HG03066 (cell line): ENCODE measurements around the gene CBL.

Experiments
- ATAC-seq: cut with Tn5 transposase; IDR thresholded peaks from one replicate; pipeline ENCODE4 v1.9.1; 2021; ENCODE audit warnings: low read depth; ENCODE audit not compliant: unreplicated experiment

Gene CBL

DNA sequence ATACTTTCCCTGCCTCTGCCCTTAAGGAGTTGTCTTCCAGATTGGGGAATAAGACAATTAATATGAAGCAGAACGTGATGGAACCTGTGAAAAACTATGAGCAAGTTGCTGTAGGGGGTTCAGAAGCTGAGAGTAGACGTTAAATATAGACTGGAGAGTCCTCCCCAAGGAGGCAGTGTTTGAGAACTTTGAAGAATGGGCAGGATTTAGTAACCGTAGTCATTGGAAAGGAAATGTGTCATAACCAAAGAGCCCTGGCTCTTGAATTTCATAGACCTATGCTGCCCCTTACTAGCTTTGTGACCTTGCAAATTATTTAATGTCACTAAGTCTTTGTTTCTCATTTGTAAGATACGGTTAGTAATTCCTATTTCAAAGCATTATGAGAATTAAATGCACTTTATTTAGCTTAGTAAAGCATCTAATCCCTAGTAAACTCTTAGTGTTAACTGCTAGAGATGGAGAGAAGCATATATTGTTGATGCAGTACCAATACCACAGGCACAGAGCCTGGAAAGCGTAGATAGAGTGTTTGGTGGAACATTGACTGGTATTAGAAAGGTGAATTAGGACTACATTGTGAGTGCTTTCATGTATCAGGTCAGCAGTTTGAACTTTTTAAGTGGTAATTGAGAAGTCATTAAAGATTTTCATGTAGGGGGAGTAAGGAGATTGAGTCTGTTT, 56.7 kb downstream of the CBL start:
- no peak for ATAC-seq

DNA sequence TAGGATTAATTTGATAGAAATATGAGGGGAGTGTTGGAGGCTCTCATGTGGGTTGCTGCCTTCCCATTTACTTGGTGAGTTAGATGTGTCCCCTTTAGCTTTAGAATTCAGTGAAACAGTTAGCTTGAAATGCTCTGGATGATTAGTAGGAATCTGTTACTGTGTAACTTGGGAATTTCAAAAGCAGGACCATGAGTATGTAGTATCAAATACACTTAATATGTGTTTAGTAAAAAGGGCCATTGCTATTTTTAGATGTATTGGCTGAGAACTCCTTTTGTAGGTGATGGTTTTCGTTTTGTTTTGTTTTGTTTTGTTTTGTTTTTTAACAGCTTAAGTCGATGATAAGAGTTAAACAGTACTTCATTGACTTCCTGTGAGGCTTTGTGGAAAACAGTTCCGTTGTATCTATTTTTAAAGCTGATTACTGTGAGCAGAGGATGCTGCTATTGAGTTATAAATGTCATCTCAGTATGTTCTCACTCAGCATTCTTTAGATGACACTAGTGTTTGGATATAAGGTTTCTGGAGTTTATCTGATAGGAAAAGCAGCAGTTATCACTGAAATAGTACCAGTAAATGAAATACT, 57.3 kb downstream of the CBL start:
- ATAC-seq: no peak

DNA sequence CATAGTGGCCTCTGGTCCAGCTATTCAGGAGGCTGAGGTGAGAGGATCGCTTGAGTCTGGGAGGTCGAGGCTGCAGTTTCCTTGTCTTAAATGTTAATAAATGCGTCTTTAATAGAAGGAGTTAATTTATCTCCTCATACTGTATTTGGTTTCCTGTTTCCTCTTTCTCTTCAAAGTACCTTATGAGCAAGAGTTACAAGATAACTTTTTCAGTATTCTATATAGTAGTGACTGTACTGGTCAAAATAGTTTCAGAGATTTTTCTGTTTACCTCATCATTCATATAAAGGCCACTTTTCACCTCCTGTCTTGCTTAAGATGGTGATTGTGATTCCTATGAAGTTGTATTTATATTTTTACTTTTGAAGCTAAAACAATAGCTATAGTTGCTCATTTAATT, 59.9 kb downstream of the CBL start:
- ATAC-seq: no peak

DNA sequence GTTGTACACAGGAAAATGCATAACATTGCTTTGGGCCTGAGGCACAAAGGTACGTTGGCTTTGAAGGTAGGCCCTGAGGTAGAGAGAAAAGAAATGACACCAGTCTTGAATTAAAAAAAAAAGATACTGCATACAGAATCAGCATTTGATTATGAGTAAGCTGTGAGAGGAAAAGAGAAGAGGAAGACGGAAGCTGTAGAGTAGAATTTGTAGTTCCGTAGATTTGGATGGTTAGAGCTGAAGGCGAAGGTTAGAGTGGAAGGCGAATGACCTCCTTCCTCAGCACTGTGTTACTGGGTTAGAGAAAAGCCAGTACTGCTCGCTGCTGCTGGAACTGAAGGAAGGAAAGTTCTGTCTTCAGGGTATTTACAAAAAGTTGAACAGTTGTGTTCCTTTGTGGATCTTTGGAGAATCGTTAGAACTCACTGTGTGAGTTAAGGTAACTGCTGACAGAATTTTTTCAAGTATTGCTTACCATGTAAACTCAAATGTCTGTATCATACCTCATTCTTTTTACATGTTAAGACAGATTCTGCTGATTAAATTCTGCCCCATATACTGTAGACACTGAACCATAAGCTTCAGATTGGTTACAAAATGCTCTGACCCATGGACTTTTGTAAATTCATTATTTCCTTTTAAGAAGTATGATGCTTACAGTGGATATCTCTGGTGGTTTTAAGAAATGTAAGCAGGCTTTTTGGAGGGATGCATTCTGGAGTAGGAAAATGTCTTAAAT, 60.5 kb downstream of the CBL start:
- no peak for ATAC-seq

DNA sequence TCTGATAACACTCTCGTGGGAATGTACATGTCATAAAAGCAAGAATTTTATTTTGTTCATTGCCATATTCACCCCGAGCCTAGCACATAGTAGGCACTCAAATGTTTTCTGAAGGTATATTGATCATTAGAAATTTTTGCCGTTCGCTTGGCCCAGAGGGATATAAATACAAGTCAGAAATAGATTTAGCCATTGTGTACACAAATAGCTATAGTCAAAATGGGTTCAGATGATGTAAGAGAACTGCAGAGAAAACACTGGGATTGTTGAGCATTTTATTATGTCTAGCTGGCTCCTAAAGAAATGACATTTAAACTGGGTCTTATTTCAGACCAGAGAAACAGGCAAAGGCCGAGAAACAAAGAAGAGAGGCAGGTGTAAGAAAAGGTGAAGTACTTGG, 61.5 kb downstream of the CBL start:
- ATAC-seq: no peak

DNA sequence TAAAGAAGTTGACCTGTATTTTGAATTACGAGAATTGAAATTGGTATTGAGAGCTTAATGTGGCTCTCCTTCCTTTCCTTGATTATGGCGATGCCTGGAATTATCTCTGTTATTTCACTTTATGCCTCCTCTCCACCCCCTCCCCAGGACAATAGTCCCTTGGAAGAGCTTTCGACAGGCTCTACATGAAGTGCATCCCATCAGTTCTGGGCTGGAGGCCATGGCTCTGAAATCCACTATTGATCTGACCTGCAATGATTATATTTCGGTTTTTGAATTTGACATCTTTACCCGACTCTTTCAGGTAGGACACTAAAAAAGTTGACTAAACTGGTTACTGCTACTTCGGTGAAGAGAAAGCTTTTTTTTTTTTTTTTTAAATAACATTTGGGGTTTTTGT, 67.6 kb downstream of the CBL start:
- ATAC-seq: no peak

DNA sequence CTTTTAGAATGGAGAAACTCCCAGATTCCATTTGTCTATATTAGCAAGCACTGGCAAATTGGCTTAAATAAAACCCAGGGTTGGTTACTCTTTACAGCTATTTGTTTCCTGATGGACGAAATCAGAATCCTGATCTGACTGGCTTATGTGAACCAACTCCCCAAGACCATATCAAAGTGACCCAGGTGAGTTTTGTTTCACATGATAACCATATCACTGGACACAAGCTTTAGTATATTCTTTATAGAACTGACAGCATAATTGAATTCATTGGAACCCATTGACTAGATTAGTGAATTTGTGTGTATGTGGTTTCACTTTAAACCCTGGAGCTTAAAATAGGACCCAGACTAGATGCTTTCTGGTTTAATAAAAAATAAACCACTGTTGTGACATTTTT, 71.5 kb downstream of the CBL start:
- no peak for ATAC-seq

DNA sequence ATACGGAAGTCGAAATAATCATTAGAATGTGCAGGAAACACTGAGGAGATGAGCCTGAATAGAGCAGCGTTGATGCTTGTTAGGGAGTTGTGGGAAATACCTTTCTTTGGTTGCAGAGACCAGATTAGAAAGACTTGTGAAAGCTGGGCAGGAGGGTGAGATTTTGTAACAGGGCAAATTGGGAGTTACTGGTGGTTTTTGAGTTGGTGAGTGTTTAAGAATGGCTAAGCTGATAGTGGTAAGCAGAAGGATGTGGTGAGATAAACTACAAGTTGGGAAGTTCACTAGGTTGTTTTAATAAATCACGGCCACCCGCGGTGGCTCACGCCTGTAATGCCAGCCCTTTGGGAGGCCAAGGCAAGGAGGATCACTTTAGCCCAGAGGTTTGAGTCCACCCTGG, 76.4 kb downstream of the CBL start:
- ATAC-seq: no peak

DNA sequence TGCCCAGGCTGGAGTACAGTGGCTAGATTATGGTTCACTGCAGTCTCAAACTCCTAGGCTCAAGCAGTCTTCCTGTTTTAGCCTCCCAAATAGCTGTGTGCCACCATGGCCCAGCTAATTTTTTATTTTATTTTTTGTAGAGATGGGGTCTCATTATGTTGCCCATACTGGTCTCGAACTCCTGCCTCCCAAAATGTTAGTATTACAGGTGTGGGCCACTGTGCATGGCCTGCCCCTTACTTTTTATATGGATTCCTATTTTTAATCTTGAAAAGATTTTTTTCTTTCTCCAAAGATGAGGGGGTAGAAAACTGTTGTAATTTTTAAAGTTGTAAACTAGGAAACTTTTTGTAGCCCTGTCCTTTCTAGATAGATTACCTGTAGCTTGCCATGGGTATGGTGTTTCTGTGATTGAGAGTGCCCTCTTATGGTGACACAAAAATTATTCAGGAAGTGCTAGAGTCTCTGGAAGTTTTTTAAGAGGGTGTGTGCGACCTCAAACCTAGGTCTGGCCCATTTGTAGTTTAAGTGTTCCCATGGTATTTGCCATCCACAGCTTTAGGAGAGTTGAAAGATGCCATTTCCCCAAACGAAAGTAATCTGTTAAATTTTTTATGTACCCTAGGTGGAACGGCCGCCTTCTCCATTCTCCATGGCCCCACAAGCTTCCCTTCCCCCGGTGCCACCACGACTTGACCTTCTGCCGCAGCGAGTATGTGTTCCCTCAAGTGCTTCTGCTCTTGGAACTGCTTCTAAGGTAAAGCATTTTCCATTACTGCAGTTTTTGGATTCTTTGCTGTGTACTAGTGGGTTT, 78.4 kb downstream of the CBL start:
- ATAC-seq: no peak

DNA sequence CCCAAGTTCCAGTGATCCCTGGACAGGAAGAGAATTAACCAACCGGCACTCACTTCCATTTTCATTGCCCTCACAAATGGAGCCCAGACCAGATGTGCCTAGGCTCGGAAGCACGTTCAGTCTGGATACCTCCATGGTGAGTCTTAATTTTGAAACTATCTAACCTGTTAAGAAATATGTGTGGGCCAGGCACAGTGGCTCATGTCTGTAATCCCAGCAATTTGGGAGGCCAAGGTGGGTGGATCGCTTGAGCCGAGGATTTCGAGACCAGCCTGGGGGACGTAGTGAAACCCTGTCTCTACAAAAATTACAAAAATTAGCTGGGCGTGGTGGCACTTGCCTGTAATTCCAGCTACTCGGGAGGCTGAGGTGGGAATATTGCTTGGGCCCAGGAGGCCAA, 79.3 kb downstream of the CBL start:
- no peak for ATAC-seq

DNA sequence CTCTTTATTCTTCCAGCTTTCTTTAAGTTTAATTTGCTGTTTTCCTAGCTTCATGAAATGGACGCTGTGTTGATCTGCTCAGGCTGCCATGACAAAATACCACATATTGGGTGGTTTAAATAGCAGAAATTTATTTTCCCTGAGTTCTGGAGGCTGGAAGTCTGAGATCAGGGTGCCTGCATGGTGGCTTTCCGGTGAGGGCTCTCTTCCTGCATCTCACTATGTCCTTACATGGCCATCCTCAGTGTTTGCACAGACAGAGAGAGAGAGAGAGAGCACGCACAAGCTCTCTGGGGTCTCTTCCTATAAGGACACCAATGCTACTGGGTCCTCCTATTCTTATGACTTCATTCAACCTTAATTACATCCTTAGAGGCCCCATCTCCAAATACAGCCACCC, 82.1 kb downstream of the CBL start:
- ATAC-seq: no peak

DNA sequence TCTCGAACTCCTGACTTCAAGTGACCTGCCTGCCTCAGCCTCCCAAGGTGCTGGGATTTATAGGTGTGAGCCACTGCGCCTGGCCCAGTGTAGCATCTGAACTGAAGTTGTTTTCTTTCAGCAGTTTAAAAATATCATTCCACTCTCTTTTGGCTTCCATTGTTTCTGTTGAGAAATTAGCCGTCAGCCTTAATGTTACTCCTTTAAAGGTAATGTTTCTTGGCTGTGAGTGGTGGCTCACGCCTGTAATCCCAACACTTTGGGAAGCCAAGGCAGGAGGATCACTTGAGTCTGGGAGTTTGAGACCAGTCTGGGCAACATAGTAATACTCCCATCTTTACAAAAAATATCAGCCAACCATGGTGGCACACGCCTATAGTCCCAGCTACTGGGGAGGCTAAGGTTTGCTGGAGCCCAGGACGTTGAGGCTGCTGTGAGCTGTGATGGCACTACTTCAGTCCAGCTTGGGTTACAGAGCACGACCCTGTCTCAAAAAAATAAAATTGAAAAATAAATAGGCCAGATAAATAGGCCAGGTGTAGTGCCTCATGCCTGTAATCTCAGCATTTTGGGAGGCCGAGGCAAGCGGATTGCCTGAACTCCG, 84.9 kb downstream of the CBL start:
- no peak for ATAC-seq

DNA sequence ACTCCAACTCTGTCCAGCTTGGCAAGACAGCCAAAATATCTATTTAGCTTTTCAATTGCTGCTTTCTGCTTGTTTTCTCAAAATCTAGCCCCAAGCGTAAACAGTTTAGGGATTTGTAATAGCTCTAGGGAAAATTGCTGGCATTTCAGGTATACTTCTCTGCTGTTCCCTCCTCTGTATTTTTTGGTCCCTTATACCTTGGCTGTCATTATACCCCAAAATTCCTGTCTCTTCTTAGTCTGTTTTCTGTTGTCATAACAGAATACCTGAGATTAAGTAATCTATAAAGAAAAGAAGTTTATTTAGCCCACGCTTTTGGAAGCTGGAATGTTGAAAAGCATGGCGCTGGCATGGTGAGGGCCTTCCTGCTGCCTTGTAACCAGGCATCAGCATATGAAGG, 87.3 kb downstream of the CBL start:
- no peak for ATAC-seq

DNA sequence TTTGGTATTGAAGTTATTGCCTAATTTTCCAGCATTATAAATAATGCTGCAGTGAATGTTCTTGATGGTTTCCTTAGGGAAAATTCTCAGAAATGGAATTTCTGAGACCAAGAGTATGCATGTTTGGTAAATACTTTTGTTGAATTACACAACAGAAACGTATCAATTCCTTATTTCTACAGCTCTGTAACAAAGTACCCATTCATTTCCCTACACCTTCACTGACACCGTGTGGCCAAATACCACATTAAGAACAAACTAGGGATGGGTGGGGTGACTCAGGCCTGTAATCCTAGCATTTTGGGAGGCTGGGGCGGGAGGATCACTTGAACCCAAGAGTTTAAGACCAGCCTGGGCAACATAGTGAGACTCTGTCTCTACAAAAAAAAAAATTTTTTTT, 89.0 kb downstream of the CBL start:
- ATAC-seq: no peak

DNA sequence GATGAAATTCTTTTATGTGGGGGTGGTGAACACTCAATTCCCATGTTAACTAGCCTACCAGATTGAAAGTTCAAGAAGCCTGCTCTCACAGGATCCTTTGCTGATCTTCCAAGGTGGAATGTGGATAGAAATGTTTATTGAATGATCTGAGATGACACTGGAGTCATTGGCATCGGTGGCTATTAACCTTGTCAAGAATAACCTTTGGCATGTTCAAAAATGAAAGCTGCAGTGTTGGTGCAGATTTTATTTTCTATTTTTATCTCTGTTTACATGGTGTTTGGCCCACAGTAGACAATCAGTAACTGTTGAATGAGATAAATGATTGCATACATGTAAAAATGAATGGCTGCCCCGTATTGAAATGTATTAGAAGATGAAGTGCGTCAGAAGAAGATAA, 91.8 kb downstream of the CBL start:
- ATAC-seq: no peak

DNA sequence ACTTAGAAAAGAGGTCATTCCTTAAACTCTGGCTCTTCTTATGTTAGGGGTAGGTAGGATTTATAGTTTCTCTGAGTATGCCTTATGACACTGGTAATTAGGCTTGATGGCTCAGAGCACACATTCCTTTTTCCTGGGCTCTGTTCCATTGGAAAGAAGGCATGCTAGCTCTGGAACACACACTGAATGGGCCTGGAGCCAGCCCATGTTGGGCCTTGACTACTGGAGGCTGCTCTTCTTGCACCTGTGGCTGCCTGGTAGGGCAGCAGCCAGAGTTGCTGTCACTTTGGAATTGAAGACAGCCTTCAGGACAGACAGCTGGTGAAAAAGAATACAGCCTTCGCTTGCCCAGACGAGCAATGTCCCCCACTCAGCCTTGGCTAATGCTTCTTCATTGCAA, 92.6 kb downstream of the CBL start:
- no peak for ATAC-seq

DNA sequence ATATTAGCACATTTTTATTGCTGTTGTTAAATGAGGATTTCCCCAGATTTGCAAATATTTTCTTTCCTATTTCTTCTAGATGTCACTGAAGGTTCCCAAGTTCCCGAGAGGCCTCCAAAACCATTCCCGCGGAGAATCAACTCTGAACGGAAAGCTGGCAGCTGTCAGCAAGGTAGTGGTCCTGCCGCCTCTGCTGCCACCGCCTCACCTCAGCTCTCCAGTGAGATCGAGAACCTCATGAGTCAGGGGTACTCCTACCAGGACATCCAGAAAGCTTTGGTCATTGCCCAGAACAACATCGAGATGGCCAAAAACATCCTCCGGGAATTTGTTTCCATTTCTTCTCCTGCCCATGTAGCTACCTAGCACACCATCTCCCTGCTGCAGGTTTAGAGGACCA, 93.3 kb downstream of the CBL start:
- ATAC-seq: no peak

DNA sequence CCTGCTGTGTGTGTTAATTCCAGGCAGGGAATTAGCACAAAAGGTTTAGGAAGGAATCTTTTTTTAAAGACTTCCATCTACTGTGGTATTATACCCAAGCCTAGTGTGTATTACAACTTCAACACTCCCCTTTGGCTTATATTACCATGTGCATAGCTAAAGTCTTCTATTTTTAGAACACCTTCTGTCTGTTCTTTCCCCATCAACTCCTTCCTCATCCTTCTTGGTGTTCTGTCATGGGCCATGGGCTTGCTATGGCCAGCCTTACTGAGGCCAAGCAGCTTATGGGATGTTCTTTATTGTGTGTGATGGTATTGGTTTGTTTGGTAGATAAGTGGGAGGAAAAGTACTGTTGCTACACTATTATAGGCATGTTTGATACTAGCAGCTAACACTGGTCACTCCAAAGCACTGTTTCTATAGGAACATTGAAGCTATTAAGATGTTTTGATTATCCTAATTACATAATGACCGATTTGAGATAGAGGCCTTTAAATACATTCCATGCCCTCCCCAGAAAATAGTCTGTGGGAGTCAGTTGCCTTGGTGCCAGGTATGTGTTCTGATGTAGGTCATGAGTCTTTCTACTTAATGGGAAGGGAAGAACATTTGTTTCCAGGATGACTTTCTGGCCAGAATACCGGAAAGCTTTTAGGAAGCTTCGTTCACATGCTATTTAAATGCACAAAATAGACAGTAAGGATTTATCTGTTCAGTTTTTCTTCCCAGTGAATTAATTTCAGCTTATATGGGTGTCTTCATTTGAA, 94.2 kb downstream of the CBL start:
- no peak for ATAC-seq

DNA sequence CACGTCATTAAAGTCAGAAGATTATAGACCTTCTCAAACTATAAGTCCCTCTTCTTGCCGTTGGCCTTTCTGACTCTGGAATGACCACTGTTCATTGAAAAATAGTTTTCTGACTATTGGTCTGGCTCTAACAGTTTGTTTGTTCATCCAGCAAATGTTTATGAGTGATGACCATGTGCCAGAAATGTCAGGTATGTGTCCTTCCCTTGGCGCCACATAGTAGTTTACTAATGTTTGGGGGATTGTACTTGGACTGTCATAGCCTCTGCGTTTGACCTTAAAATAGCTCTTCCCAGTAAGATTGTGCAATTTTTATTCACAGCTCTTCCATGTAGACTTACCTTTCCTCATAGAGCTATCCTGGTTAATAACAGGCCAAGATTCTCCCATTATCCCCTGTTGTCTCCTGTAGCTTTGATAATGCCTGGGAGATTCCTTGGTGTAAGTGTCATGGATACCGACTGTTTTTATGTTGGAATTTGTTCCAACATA, 97.1 kb downstream of the CBL start:
- ATAC-seq: no peak
